Skin epidermis (tissue), 12 donors: ENCODE measurements around the gene SLC25A47.
"Not testable (repeated sequence)": the region's sequence is repeated elsewhere in the genome, so short reads cannot be mapped to it uniquely, and the experiment has no call there.

Experiments used
- H3K27ac ChIP-seq, 21 experiments: fragments of 200-600 bp; sonication (generic) in 11 of 21; one replicate each; pipeline ENCODE4 v1.5.0; 2020; ENCODE audit warnings: mild to moderate bottlenecking in 3 of 21, inconsistent platforms in 2 of 21, moderate library complexity in 2 of 21
- H3K4me3 ChIP-seq, 7 experiments: fragments of 200-600 bp; sonication (generic) in 2 of 7; one replicate each; pipeline ENCODE4 v1.5.0; 2020; ENCODE audit warnings: inconsistent platforms in 2 of 7, mild to moderate bottlenecking in 2 of 7, moderate library complexity in 1 of 7

Gene SLC25A47

DNA sequence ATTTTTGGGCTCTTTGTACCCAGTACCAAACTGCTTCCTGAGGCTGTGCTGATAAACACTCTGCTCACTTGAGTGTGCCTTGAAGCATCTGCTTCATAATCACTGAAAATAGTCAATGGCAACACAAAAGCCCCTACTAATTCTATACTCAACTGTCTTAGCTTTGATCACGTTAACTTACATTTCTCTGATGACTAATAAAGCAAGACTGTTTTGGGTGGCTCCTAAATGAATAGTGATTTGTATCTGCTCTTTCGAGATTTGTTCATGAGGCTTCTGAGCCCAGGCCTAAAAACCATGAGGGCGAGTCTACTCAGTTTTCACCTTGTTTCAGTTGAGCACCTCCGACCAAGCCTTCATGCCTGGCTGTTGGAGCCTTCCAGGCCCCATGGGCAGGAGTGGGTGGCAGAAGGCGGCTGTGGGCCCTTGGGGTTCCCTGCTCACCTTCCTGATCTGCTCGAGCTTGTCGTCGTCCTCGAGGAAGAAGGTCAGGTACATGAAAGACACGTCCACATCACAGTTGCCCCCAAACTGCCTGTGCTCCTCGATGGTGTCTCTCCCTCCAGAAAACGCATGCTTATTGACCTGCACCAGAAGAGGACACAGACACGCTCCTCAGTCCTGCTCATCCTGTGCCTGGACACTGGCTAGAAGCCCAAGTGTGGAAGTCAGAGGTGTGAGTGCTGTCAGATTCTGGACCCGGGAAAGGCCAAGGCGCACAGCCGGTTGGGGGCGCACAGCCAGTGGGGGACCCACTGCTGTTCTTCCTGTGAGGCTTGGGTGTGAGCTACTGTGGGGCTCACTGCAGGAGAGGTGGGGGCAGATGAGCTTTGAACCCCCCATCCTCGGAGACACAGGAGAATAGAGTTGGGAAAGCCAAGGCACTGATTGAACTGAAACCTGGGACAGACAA lies 13.7 kb downstream of the SLC25A47 start:
- Histone ChIP-seq H3K27ac (no peak overlapping the region), H3K4me3 (no peak overlapping the region)

DNA sequence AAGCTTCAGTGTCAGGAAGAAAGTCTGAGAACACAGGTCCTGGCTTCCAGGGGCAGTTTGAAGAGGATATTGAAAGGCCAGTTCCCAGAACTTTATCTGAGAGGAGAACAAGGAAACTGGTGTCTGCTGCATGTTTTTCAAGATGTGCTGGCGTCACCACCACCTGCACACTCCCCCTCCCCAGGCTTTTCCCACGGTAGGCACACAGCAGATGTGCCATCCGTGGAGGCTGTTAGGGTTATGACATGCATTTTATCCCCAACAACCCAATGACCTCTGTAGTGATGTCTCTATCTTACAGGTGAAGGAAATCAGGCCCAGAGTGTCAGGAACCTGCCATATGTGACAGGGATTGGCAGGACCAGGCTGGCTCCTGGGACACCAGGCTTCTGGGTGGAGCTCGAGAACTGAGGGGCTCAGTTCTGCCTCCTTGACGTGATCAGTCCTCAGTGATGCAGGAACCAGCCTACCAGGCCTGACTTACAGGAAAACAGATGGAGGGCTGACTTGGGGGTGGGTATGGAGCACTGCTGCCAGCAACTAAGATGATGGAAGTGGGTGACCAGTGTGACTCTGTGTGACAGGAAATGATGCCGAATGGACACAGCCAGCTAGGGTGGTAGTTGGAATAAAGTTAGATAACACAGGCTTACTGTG lies 16.8 kb downstream of the SLC25A47 start:
- Histone ChIP-seq H3K27ac (peak overlapping the region in 16 of 21 experiments; percentile 16 to 81 (median 74)), H3K4me3 (no peak overlapping the region)

DNA sequence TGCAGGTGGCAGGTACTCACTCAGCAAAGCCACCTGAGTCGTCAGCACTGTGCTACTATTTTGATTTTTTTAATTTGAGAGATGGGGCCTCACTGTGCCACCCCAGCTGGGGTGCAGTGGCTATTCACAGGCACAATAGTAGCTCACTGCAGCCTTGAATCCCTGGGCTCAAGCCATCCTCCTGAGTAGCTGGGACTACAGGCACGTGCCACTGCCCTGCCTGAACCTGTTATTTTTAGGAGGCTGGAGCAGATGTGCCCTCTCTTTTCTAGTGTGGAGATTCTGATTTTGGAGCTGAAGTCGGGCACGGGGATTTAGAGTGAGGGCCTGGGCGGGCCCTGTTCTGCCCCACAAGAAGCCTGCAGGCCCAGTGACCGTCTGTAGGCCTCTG lies 17.3 kb downstream of the SLC25A47 start:
- peak overlapping the region in 18 of 21 experiments; percentile 39 to 81 (median 74) for H3K27ac ChIP-seq
- no peak overlapping the region for H3K4me3 ChIP-seq

DNA sequence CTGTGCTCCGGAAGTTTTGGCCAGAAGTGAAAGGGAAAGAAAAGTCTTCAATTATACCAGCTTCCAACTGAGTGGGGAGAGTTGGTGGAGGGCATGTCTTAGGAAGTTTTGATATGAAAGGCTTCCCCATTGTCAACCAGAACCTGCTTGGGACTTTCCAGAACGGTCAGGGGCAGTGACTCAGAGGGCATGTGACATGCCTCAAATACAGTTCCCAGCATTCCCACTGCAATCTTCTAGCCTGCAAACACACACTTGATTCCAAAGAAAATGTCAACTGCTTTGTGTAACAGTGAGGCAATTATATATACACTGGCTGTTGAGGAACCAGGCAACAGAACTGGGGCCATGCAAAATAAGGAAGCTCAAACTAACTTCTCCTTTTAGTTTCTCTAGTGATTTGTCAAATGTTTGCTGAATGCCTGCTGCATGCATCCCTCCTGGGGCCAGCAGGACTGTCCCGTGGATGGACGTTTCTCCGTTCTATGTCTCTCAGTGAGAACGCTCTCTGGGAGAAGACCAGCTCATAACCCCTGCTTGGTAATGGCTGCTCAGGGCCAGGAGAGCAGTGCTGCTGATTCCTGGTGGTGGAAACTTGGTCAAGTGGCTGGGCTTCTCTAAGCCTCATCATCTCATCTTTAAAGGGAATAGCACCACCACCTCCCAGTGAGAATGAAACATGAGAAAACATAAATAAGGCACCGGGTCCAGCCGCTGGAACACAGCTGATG lies 18.3 kb downstream of the SLC25A47 start:
- H3K27ac ChIP-seq = peak overlapping the region; percentile 33 to 81 (median 73)
- H3K4me3 ChIP-seq = no peak overlapping the region

DNA sequence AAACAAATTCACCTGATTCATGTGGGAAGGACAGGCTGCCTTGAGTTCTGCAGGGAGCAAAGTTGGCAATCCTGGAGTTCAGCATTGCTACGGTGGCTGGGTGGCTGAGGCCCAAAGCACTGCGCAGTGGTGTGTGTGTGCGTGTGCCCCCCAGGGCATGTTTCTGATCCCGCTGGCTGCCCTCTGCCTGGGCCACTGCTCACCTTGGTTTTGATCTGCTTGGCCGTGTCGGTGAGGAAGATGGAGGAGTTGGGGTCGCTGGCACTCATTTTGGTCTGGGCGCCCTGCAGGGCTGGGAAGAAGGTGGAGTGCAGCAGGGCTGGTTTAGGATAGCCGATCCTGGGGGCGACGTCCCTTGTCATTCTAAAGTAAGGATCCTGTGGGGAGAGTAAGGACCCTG lies 19.1 kb downstream of the SLC25A47 start:
- H3K27ac ChIP-seq = peak overlapping the region in 20 of 21 experiments; percentile 6 to 81 (median 70)
- H3K4me3 ChIP-seq = no peak overlapping the region

DNA sequence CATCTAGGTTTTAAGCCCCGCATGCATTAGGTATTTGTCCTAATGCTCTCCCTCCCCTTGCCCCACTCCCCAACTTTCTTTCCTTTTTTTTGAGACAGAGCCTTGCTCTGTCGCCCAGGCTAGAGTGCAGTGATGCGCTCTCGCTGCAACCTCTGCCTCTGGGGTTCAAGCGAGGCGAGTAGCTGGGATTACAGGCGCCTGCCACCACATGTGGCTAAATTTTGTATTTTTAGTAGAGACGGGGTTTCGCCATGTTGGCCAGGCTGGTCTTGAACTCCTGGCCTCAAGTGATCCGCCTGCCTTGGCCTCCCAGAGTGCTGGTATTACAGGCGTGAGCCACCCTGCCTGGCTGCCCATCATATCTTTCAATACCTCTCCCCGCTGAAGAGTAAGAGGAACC lies 19.7 kb downstream of the SLC25A47 start:
- H3K27ac ChIP-seq = peak overlapping the region in 7 of 21 experiments; percentile 6 to 80 (median 65)
- not testable (repeated sequence) for H3K4me3 ChIP-seq

DNA sequence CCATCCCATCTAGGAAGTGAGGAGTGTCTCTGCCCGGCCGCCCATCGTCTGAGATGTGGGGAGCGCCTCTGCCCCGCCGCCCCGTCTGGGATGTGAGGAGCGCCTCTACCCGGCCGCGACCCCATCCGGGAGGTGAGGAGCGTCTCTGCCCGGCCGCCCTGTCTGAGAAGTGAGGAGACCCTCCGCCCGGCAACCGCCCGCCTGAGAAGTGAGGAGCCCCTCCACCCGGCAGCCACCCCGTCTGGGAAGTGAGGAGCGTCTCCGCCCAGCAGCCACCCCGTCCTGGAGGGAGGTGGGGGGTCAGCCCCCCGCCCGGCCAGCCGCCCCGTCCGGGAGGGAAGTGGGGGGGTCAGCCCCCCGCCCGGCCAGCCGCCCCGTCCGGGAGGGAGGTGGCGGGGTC lies 21.5 kb downstream of the SLC25A47 start:
- not testable (repeated sequence) for H3K27ac ChIP-seq, H3K4me3 ChIP-seq

DNA sequence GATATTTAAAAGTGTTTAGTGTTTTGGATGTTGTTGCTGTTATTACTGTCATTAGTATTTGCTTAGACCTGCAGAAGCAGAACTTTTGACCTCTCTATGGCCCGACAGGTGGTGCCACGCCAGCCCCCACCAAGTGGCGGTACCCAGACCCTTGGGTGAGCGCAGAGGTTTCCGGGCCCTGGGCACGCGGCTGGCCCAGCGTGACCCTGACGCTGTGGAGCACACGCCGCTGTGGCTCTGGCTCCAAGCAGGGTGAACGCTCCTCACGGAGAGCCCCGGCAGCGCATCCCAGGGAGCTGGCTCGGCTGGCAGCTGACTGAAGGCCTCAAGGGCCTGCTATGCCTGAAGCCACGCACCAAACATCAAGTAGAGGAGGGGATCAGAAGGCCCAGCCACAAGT lies 22.6 kb downstream of the SLC25A47 start:
- Histone ChIP-seq H3K27ac (no peak overlapping the region), H3K4me3 (no peak overlapping the region)

DNA sequence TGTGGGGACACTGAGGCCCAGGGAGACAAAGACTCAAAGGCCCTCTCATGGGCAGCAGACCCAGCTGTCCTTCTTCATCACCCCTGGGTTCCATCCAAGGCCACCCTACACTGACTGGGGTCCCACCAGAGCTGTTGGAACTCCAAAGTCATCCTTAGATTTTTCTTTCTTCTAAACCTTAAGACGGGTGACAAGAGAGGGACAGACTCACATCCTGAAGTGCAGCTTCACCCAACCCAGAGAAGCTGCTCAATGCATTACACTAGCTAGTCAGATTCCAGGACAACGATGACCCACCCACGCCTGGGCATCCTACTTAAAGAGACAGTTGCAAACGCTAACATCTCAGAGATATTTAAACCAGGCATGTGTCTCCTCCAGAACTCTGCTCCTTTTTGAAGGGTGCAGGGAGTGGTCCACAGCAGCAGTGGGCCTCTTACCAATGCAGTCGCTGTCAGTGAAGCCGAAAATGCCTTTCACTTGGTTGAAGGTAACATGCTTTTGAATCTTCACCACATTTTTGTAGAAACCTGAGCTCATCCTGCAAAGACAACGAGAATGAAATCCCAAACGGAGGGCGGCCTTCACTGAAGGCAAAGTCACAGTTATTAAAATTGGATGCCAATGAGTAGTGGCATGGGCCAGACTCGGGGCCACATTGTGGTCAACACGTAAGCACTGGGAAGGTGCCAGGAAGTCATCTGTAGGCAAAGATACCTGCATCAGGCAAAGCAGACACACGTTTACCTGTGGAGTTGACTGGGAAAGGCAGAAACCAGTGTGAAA lies 23.4 kb downstream of the SLC25A47 start:
- no peak overlapping the region for H3K4me3 ChIP-seq
- H3K27ac ChIP-seq = no peak overlapping the region

DNA sequence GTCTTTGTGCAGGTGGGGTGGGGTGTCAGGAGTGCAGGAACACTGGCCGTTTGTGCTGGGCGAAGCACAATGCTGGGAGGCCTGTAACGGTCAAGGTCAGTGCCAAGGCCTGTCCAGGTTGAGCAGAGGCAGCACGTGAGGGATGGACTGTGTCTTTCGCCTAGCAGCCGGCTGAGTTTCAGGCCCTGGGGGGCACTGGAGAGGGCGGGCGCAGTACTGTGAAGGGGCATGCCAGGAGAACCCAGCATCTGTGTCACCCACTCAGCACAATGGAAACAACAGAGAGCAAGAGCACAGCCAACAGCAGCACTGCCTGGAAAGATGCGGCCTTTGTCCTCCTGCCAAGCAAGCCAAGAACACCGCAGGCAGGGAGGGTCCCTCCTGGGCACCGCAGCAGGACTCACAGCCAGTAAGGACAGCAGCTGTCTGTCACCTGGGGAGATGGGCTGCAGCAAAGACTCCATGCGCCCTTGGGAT lies 25.2 kb downstream of the SLC25A47 start:
- Histone ChIP-seq H3K27ac (no peak overlapping the region), H3K4me3 (no peak overlapping the region)

DNA sequence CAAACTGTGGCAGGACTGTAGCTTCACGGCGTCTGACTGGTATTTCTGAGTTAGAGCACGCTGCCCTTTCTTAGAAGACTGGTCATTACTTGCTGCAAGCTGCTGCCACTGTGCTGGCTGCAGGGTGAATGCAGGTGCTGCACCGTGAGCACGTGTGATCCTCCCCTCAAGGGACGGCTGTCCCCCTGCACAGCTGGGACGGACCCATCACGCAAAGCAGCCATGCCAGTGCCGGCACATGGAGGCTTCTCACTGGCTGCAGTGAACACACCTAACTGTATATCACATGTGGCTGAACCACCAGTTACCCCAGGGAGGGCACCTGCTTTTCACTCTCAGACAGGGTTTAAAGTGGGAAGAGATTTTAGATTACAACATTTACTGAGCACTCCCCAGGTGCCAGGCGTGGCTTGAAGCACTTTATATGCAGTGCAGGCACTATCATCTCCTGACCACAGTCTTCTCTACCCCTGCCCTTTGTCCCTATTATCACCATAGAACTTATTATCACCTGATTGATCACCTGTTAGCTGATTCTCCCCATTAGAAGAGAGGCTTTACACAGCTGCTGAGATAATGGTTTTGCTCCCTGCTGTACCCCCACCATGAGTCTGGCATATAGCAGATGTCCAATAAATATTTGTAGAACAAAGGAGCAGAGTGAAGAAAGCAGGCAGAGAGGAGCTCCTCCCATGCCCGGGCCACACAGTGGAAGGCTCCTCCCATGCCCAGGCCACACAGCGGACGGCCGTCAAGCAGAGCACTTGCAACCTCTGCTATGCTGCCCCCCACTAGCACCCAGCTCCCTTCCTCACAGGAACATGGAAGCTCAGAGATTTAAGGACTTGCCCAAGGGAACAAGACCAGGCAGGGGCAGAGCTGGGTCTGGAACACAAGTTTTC lies 25.9 kb downstream of the SLC25A47 start:
- Histone ChIP-seq H3K4me3 (no peak overlapping the region), H3K27ac (no peak overlapping the region)

DNA sequence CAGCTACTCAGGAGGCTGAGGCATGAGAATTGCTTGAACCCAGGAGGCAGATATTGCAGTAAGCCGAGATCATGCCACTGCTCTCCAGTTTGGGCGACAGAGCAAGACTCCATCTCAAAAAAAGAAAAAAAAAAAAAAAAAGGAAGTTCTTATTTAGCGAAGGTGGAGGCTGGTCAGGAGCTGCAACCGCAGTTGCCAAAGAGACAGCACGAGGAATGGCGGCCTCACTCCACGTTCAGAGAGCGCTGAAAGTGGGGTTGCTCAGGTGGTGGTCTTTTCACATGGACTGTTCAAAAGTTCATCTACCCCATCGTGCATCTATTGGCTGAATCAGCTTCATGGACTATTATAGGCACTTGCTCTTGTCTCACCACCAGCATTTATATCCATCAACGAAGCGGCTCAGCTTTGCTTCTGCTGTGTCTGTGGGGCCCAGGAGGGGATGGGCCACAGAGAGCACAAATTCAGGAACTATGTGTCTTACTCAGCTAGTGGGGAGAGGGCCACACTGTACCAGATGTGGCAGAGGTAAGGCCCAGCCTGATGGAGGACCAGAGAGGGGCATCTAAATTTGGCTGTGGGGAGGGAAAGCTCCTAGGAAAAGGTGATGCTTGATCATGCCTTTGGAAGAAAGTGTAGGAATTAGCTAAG lies 27.3 kb downstream of the SLC25A47 start:
- Histone ChIP-seq H3K27ac (peak overlapping the region in 2 of 21 experiments; percentile 3 to 46), H3K4me3 (no peak overlapping the region)

DNA sequence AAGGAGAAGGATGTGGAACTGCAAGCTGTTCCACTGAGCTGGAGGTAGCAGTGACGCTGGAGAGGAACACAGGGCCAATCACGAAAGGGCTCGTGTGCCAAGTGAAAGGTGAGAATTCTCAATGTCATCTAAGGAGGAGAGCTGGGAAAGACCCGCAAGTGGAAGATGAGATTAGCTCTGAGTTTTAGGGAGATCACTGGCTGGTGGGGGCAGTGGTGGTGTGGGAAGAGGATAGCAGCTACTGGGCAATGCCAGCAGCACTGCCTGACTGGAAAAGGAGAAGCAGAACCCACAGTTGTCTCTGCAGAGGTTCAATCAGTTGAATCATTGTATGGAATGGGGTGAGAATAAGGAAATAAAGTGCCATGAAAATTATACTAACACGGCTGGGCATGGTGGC lies 27.8 kb downstream of the SLC25A47 start:
- no peak overlapping the region for H3K4me3 ChIP-seq
- H3K27ac ChIP-seq = peak overlapping the region in 1 of 21 experiments; percentile 46

DNA sequence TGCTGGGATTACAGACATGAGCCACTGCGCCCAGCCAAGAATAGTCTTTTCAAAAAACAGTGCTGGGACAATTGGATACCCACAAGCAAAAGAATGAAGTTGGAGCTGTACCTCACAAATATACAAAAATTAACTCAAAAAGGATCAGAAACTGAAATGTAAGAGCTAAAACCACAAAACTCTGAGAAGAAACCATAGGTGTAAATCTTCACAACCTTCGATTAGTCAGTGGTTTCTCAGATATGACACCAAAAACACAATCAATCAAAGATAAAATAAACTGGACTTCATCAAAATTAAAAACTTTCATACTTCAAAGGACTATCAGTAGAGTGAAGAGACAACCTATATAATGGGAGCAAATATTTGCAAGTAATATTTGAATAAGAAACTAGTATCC lies 35.3 kb downstream of the SLC25A47 start:
- Histone ChIP-seq H3K4me3 (no peak overlapping the region), H3K27ac (no peak overlapping the region)

DNA sequence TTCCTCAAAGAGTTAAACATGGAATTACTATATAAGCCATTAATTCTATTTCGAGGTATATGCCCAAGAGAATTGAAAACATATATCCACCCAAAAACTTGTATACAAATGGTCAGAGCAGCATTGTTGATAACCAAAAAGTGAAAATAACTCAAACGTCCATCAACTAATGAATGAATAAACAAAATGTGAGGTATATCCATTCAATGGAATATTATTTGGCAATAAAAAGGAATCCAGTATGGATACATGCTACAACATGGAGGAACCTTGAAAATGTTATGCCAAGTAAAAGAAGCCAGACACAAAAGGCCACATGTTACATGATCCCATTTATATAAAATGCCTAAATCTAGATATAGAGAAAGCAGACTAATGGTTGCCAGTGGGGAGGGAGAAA lies 36.0 kb downstream of the SLC25A47 start:
- no peak overlapping the region for H3K4me3 ChIP-seq
- H3K27ac ChIP-seq = peak overlapping the region in 3 of 21 experiments; percentile 6 to 48 (median 43)

DNA sequence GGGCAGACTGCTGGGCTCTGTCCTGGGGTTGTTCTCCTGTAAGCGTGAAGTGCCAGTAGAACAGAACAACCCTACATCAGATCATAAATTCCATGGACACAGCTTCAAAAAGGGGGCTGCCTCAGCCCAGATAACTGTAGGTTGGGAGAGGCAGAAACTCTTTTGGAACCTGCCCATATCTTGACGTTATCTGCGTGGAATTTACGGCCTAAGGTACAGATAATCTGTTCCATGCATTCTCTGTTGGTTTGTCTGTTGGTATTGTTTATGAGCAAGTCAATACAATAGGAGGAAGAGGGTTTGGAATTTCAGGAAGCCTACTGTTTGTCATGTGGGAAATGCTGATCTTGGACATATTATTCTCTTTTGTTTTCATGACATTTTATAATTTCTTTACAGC lies 36.7 kb downstream of the SLC25A47 start:
- Histone ChIP-seq H3K27ac (peak overlapping the region in 4 of 21 experiments; percentile 1 to 48 (median 26)), H3K4me3 (no peak overlapping the region)

DNA sequence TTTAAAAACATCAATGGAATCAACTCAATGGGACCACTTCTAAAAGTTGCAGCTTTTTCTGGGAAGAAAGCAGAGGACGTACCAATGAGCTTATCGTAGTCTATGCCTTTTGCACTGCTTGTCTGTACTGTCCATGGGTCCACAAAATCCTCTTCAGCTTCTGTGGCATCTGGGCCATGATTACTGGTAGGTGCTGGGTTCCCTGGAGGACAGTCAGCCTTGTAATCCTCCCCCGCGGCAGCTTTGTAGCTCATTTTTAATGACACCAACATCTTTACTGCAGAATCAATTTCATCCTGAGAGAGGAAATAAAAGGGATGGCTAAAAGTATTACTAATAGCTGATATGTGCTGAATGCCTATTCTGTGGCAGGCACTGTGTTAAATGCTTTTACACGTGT lies 38.5 kb downstream of the SLC25A47 start:
- Histone ChIP-seq H3K27ac (no peak overlapping the region), H3K4me3 (no peak overlapping the region)
